MCF 10A (cell line): ENCODE results near the gene BIRC5. TPM values are rescaled to one million over a fixed set of nuclear protein-coding genes. Genes with fewer than 3 reads are reported as not detected.

ENCODE experiments used
- BruUV-seq: library from RNA; stranded (reverse); fragments of 400-500 nt; replicated peaks from 2 replicates; lab custom pipeline; 2021; lab: Mats Ljungman, UMichigan
- CTCF ChIA-PET: fragments of 300-600 bp; sonication (Branson Sonifier 250); formaldehyde crosslinking; extraction: SDS; loops from one replicate; lab custom pipeline; 2021; ENCODE audit warnings: antibody characterized with exemption, inconsistent platforms; lab: Yijun Ruan, JAX
- POLR2A ChIA-PET: fragments of 300-600, 350-650 bp; sonication (Branson Sonifier 250); formaldehyde crosslinking; extraction: SDS; loops from one replicate; lab custom pipeline; 2020; ENCODE audit warnings: antibody characterized with exemption, inconsistent platforms; lab: Yijun Ruan, JAX
- DNase-seq: peaks from one replicate; pipeline ENCODE4 v3.0.0-alpha.2; 2018; ENCODE audit not compliant: unreplicated experiment
- H3K27ac Mint-ChIP-seq: one replicate; pipeline ENCODE4 v1.8.0; 2022; ENCODE audit warnings: mild to moderate bottlenecking, low read depth, mixed read lengths; ENCODE audit not compliant: unreplicated experiment
- H3K27me3 Mint-ChIP-seq: one replicate; pipeline ENCODE4 v1.8.0; 2022; ENCODE audit warnings: mixed read lengths; ENCODE audit not compliant: insufficient read depth, unreplicated experiment
- H3K36me3 Mint-ChIP-seq: one replicate; pipeline ENCODE4 v1.8.0; 2022; ENCODE audit warnings: mild to moderate bottlenecking, moderate library complexity, mixed read lengths; ENCODE audit not compliant: insufficient read depth, unreplicated experiment
- H3K4me1 Mint-ChIP-seq: one replicate; pipeline ENCODE4 v1.8.0; 2022; ENCODE audit warnings: mixed read lengths; ENCODE audit not compliant: insufficient read depth, unreplicated experiment
- H3K4me3 Mint-ChIP-seq: one replicate; pipeline ENCODE4 v1.8.0; 2022; ENCODE audit warnings: mild to moderate bottlenecking, moderate library complexity, mixed read lengths; ENCODE audit not compliant: unreplicated experiment
- H3K9me3 Mint-ChIP-seq: one replicate; pipeline ENCODE4 v1.8.0; 2022; ENCODE audit warnings: mixed read lengths; ENCODE audit not compliant: unreplicated experiment
- intact Hi-C: fragments of 100-400 bp; cut with micrococcal nuclease; formaldehyde crosslinking; loops from 2 replicates; pipeline ENCODE4 v1.14.1; 2022
- total RNA-seq: library from RNA; stranded (reverse); gene quantifications from 2 replicates; pipeline ENCODE4 v1.2.3, GENCODE V29; 2022
- TF ChIP-seq, protein P1 (sequence below): fragments of 200-600 bp; IDR thresholded peaks from one replicate; pipeline ENCODE4 v1.8.0; 2022; ENCODE audit warnings: antibody characterized with exemption, mild to moderate bottlenecking; ENCODE audit not compliant: unreplicated experiment

The BIRC5 gene
- total RNA-seq, 1 experiment from 2014 or later: 45.6 TPM

DNA sequence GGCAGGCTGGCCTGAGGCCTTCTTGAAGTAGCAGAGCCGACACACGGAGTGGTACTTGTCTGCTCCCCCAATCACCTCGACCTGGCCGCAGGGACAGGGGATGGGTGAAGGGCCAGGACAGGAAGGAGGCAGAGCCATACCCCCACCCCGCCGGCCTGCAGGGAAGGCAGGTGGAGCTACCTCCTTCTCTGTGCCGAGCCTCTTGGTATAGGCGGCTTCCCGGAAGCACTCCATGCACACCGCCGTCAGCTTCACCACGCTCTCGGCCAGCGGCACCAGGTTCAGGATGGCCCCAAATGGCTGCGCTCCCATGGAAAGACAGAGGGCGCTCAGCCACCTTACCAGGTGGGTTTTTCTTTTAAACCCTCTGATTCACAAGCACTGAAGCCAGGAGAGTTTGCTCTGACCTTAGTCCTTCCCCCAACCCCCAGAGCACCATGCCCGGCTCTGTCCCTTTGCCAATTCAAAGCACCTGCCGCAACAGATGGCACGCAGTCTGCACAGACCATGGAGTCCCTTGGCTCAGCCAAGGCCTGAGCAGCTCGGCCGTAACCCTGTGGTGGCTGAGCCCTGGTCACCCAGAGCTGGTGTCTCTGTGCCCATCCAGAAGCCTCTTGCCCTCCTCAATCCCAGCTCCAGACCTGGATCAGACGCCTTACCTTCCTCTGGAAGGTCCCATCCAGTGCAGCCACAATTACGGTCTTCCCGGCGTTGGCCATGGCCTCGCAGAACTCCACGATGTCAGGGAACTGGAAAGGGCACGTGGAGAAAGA is 39.0 kb upstream of the BIRC5 start:
- Mint-ChIP-seq H3K4me3 (no peak overlapping the region), H3K27me3 (no peaks in the 10 kb centered on the region), H3K27ac (no peak overlapping the region), H3K36me3 (peaks cover 24% of the 10 kb centered on the region), H3K9me3 (no peaks in the 10 kb centered on the region), H3K4me1 (peaks cover 17% of the 10 kb centered on the region)
- ChIA-PET POLR2A (interaction anchor here (0.6 to 1.6 kb wide), 5 partner anchors 11 to 109 kb away, joined by 3 to 5 read pairs (median 4); partner anchors contain the start of gene TMC6), CTCF (interaction anchor here (0.7 to 2.4 kb wide), 8 partner anchors 11 to 66 kb away, joined by 3 to 19 read pairs (median 4); partner anchors contain the start of gene AFMID)
- intact Hi-C loops: no loop called here
- no peak for DNase-seq
- TF ChIP-seq, protein P1, sequence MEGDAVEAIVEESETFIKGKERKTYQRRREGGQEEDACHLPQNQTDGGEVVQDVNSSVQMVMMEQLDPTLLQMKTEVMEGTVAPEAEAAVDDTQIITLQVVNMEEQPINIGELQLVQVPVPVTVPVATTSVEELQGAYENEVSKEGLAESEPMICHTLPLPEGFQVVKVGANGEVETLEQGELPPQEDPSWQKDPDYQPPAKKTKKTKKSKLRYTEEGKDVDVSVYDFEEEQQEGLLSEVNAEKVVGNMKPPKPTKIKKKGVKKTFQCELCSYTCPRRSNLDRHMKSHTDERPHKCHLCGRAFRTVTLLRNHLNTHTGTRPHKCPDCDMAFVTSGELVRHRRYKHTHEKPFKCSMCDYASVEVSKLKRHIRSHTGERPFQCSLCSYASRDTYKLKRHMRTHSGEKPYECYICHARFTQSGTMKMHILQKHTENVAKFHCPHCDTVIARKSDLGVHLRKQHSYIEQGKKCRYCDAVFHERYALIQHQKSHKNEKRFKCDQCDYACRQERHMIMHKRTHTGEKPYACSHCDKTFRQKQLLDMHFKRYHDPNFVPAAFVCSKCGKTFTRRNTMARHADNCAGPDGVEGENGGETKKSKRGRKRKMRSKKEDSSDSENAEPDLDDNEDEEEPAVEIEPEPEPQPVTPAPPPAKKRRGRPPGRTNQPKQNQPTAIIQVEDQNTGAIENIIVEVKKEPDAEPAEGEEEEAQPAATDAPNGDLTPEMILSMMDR: no peak
- no TSS peak for BruUV-seq

DNA sequence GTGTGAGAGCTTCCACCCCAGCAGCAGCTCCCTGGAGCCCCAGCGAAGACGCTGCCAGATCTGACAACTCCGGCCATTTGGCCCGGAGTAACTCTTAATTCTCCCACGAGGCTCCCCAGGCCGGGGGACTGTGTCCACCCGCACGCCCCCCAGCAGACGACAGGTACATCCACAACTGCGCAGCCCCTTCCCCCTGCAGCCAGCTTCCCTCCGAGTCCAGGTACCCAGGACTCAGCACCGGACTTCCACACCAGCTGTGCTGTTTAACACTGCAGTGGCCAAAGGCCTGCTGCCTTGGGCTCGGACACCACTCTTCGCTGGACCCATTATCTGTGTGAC is 38.4 kb upstream of the BIRC5 start:
- BruUV-seq: no TSS peak
- TF ChIP-seq, protein P1: no peak
- H3K4me1 Mint-ChIP-seq: peaks cover 17% of the 10 kb centered on the region
- peaks cover 24% of the 10 kb centered on the region for H3K36me3 Mint-ChIP-seq
- ChIA-PET POLR2A (interaction anchor here (0.7 to 1.6 kb wide), 4 partner anchors 11 to 48 kb away, joined by 3 to 5 read pairs (median 4); partner anchors contain the start of gene TMC6), CTCF (interaction anchor here (0.9 to 2.4 kb wide), 9 partner anchors 9 to 70 kb away, joined by 3 to 19 read pairs (median 5); no protein-coding TSS in a partner anchor)
- no peaks in the 10 kb centered on the region for H3K27me3 Mint-ChIP-seq
- H3K27ac Mint-ChIP-seq: no peak overlapping the region
- H3K4me3 Mint-ChIP-seq: no peak overlapping the region
- intact Hi-C loops: no loop called here
- DNase-seq: no peak
- H3K9me3 Mint-ChIP-seq: no peaks in the 10 kb centered on the region

DNA sequence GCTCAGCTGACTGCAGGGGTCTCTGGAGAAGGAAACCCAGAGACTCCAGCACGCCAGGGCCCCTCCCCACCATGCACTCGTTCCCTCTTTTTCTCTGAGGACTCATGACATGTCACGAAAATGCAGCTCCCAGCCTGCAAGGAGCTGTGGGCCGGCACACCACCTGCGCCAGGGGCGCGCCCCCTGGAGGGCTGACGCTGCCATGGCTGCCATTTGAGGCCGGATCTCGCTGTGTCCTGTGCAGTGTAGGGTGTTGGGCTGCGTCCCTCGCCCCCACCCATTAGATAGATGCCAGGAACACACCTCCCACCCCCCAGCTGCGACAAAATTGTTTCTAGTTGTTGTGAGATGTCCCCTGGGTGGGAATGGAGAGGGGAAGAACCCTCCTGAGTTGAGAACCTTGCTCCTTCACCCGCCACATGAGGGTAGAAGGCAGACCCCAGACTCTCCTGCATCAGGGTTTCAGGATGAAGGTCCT is 37.5 kb upstream of the BIRC5 start:
- no peaks in the 10 kb centered on the region for H3K9me3 Mint-ChIP-seq
- no peak overlapping the region for H3K27ac Mint-ChIP-seq
- peak; percentile 55 for DNase-seq
- H3K4me1 Mint-ChIP-seq: peaks cover 17% of the 10 kb centered on the region
- H3K4me3 Mint-ChIP-seq: no peak overlapping the region
- ChIA-PET POLR2A (interaction anchor here (1.0 to 1.6 kb wide), 2 partner anchors 48 to 64 kb away, joined by 4 to 5 read pairs; partner anchors contain the start of gene TMC6), CTCF (interaction anchor here (0.5 to 2.2 kb wide), 18 partner anchors 9 to 602 kb away, joined by 3 to 19 read pairs (median 4); partner anchors contain the start of genes AFMID, TK1 and TMC6)
- BruUV-seq: no TSS peak
- intact Hi-C loops: loop anchor here (1.0 kb wide), 1 partner anchor 64 kb away; no protein-coding TSS in a partner anchor
- TF ChIP-seq, protein P1: peak; percentile 88
- no peaks in the 10 kb centered on the region for H3K27me3 Mint-ChIP-seq
- H3K36me3 Mint-ChIP-seq: peaks cover 28% of the 10 kb centered on the region

DNA sequence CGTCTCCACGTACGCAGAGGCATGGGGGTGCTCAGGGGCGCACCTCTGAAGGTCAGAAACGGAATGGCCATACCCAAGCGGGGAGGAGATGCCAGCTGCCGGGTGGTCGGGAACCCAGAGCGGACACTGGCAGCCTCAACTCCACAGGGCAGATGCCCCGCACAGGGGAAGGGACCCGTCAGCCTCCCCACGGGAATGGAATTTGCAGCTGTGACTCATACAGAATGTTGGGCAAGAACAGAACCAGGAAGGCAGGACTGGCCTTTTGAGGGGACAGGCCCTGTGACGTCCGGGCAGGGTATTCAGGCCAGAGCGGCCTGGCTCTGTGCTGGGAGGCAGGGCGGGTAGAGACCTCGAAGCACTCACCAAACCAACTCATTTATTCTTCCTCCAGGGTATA is 34.7 kb upstream of the BIRC5 start:
- Mint-ChIP-seq H3K4me1 (peaks cover 9% of the 10 kb centered on the region), H3K4me3 (no peak overlapping the region), H3K27ac (peak overlapping the region; percentile 8), H3K9me3 (no peaks in the 10 kb centered on the region), H3K27me3 (no peaks in the 10 kb centered on the region), H3K36me3 (peaks cover 19% of the 10 kb centered on the region)
- TF ChIP-seq, protein P1: no peak
- CTCF ChIA-PET: interaction anchor here (1.1 kb wide), 1 partner anchor 67 kb away, joined by 3 read pairs; no protein-coding TSS in a partner anchor
- POLR2A ChIA-PET: interaction anchor here (0.5 to 0.7 kb wide), 2 partner anchors 51 to 213 kb away, joined by 3 read pairs; no protein-coding TSS in a partner anchor
- intact Hi-C loops: no loop called here
- no TSS peak for BruUV-seq
- DNase-seq: peak; percentile 74
